Measurements from ENCODE around the gene GRID1.

- TF ChIP-seq, protein P1, sequence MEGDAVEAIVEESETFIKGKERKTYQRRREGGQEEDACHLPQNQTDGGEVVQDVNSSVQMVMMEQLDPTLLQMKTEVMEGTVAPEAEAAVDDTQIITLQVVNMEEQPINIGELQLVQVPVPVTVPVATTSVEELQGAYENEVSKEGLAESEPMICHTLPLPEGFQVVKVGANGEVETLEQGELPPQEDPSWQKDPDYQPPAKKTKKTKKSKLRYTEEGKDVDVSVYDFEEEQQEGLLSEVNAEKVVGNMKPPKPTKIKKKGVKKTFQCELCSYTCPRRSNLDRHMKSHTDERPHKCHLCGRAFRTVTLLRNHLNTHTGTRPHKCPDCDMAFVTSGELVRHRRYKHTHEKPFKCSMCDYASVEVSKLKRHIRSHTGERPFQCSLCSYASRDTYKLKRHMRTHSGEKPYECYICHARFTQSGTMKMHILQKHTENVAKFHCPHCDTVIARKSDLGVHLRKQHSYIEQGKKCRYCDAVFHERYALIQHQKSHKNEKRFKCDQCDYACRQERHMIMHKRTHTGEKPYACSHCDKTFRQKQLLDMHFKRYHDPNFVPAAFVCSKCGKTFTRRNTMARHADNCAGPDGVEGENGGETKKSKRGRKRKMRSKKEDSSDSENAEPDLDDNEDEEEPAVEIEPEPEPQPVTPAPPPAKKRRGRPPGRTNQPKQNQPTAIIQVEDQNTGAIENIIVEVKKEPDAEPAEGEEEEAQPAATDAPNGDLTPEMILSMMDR (IDR thresholded peaks at IDR 0.05): no peak
- TF ChIP-seq POLR2AphosphoS5 (IDR thresholded peaks at IDR 0.05; ENCODE audit: insufficient read depth in 1 of 2, low read depth in 1 of 2): no peak
- TF ChIP-seq POLR2A (IDR thresholded peaks at IDR 0.05): no peak
Measured at GRCh38 chr10:86128360-86128759, 238.2 kb downstream of the GRID1 start.
